Right renal cortex interstitium (tissue), 3 donors: ENCODE results near the gene ARCN1. TPM values are rescaled to one million over a fixed set of nuclear protein-coding genes. Genes with fewer than 3 reads are reported as not detected.
"Not testable (repeated sequence)": the region's sequence is repeated elsewhere in the genome, so short reads cannot be mapped to it uniquely, and the experiment has no call there.

ENCODE experiments used
- DNase-seq, 3 donors: peaks; one replicate each; pipeline ENCODE4 v3.0.0-alpha.2; 2013; ENCODE audit warnings: low read depth in 3 of 3, low spot score in 2 of 3
- polyA plus RNA-seq, 3 donors: library from polyadenylated mRNA; unstranded; fragments of 120-200 nt; gene quantifications; one replicate each; pipeline ENCODE4 v1.2.1, GENCODE V29; 2013; ENCODE audit not compliant: insufficient read length in 3 of 3

Gene ARCN1
- polyA plus RNA-seq, 3 donors = 200 to 209 (median 201) TPM

DNA sequence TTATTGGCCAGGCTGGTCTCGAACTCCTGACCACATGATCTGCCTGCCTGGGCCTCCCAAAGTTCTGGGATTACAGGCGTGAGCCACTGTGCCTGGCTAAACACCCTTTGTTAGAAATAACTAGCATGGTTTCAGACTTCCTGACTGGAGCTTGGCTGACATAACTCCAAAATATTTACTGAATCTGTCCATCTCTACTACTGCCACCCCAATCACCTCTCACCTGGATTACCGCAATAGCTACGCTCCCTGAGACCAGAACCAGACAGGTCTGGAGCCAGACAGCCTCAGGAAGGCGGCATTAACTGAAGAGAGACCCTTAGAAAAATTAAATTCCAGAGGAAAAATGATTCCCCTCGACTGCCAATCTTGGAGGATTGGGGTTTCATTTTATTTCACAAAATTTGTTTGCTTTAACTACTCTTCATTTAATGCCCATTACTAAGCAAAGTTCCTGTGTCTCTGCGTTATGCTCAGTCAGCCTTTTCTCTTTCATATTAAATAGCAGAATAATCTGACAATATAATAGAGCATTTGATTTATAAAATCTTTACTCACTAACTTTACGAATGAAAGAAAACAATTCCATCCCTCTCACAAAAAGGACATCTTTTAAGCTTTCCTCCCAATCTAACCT lies 28.1 kb upstream of the ARCN1 start:
- no peak for DNase-seq

DNA sequence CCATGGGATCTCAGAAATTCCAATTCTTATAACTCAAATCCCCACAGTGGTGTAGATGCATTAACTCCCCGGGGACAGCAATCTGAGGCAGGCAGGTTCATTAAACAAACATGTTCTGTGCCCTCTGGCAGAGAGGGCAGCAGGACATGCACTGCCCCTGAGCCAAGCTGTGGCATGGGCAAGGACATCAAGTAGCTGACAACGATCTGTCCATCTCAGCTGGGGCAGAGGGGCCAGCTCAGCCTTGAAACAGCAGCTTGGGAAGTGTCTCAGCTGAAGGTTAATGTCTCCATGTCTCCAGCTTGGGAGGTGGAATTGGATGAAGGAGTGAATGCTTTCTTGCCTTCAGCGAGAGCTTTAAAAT lies 27.6 kb upstream of the ARCN1 start:
- DNase-seq = no peak

DNA sequence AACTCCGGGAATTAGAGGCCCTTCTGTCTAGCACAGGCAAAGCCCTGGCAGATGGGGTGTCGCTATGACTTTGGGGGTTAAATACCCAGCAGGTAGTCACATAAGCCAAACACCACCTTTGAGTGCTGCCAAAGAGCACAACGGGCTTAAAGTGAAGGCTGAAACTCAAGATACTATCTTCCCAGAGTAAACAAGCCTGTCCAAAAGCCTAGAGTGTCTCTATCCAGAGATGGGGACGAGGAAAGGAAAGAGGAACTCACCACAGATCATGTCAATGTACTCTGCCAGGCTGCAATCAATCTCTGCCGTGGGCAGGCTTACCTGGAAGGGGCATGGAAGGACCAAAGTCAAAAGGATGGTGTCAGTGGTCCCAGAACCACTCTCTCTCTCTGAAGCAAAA lies 26.7 kb upstream of the ARCN1 start:
- DNase-seq = no peak

DNA sequence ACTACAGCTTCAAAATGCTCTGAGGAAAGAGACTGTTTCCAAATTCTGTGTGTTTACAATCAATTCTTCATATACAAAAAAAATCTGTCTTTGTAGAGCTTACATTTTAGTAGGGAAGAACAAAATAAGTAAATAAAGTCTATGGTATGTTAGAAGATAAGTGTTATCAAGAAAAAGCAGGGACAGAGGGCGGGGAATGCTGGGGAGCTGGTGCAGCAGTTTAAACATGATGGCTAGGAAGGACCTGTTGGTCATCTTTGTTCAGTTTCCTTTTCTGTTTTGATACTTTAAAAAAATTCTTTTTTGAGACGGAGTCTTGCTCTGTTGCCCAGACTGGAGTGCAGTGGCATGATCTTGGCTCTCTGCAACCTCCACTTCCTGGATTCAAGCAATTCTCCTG lies 25.1 kb upstream of the ARCN1 start:
- no peak for DNase-seq

DNA sequence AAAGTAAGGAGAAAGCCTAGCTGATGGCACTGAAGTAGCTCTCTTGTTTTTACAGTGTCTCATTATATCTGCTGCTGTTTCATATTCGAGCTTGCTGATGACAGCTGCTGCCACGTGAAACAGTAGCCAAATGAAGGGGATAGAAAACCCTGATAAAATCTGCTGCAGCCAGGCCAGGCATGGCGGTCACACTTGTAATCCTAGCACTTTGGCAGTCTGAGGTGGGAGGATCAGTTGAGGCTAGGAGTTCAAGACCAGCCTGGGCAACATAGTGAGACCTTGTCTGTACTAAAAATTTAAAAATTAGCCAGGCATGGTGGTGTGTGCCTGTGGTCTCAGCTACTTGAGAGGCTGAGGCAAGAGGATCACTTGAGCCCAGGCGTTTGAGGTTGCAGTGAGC lies 19.9 kb upstream of the ARCN1 start:
- DNase-seq = no peak

- DNase-seq = no peak
Observed at GRCh38 chr11:118560806-118561205, 11.4 kb upstream of the ARCN1 start.

GRCh38 chr11:118565051-118565450 lies 7.2 kb upstream of the ARCN1 start:
- DNase-seq = no peak

- no peak for DNase-seq
Observed at GRCh38 chr11:118569670-118570069, 2.5 kb upstream of the ARCN1 start.

DNA sequence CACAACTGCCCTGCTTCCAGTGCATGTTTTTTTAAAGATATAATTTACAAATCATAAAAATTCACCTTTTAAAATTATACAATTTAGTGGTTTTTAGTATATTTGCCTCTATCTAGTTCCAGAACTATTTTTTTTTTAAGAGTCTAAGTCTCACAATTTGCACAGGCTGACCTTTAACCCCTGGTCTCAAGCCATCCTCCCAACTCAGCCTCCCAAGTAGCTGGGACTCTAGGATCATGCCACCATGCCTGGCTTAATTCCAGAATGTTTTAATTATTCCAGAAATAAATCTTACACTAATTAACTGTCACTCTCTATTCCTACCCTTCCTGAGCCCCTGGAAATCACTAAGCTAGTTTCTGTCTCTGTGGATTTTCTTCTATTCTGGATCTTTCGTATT lies 1.4 kb upstream of the ARCN1 start:
- no peak for DNase-seq

GRCh38 chr11:118571701-118572060 lies 528 bp upstream of the ARCN1 start:
- not testable (repeated sequence) for DNase-seq

DNA sequence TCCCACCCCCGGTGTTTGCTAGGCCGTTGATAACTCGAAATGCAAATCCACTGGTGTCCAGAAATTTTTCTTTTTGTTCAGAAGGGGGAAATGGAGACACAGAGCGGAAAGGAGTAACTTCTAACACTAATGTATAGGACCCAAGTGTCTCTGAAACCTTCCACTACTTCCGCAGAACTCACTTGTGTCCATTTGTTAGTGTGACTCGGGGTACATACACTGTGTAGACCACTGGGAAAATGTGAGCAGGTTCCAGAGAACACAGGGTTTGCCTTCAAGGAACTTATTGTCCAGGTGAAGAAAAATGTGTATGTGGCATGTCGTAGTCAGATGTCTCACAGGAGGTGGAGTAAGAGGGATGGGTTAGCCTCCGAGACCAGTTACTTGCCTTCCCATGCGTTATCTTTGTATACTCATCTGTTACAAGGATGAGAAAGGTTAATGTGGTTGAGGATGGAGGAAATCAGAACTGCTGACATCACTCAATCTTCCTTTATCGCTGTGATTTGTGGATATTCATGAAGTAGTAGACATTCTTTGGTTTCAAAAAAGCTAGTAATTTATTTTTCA lies 857 bp downstream of the ARCN1 start:
- DNase-seq = peak; percentile 21 to 47 (median 27)

DNA sequence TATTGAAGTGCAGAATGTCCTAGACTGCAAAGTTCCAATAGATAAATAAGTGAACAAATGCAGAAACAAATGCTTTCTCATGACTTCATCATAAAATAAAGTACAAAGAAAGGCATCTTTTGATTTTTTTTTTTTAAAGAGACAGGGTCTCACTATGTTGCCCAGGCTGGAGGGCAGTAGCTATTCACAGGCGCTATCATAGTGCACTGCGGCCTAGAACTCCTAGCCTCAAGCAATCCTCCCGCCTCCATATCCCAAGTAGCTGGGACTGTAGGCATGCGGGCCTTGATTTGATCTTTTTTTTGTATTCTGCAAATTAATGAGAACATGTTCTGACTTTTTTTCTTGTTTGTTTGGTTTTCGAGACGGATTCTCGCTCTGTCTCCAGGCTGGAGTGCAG lies 2.4 kb downstream of the ARCN1 start:
- no peak for DNase-seq

DNA sequence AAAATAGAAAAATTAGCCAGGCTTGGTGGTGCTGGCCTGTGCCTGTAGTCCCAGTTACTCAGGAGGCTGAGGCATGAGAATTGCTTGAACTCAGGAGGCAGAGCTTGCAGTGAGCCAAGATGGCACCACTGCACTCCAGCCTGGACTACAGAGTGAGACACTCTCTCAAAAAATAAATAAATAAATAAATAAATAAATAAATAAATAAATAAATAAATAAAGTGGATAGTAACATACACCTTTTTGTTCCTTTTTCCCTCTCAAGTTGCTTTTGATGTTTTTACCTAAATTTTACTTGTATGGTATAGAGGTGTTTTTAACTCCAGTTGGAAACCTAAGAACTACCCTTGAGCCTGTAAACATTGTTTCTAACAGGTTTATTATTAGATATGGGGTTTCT lies 5.8 kb downstream of the ARCN1 start:
- DNase-seq = not testable (repeated sequence)

GRCh38 chr11:118581057-118581456 lies 8.8 kb downstream of the ARCN1 start:
- DNase-seq = no peak

DNA sequence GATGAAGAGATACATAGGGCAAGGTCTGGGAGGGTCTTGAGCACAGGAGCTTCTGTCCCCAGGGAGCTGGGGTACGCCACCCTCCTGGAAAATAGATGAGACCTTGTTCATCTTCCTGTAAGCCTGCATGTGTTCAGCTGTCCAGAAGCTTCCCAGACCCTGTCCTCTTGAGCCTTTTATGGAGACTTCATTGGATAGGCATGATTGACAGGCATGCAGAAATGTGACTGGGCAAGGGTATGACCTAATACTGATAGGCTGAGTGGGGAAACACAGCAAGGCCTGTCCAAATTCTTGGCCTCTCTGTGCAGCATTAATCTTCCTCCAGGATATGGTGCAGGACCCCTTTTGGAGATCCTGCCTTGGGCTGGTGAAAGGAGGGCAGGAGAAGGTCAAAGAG lies 15.7 kb downstream of the ARCN1 start:
- no peak for DNase-seq

GRCh38 chr11:118592616-118593367 lies 20.6 kb downstream of the ARCN1 start:
- DNase-seq = no peak

- DNase-seq = not testable (repeated sequence)
Observed at GRCh38 chr11:118594984-118595383, 22.8 kb downstream of the ARCN1 start.

DNA sequence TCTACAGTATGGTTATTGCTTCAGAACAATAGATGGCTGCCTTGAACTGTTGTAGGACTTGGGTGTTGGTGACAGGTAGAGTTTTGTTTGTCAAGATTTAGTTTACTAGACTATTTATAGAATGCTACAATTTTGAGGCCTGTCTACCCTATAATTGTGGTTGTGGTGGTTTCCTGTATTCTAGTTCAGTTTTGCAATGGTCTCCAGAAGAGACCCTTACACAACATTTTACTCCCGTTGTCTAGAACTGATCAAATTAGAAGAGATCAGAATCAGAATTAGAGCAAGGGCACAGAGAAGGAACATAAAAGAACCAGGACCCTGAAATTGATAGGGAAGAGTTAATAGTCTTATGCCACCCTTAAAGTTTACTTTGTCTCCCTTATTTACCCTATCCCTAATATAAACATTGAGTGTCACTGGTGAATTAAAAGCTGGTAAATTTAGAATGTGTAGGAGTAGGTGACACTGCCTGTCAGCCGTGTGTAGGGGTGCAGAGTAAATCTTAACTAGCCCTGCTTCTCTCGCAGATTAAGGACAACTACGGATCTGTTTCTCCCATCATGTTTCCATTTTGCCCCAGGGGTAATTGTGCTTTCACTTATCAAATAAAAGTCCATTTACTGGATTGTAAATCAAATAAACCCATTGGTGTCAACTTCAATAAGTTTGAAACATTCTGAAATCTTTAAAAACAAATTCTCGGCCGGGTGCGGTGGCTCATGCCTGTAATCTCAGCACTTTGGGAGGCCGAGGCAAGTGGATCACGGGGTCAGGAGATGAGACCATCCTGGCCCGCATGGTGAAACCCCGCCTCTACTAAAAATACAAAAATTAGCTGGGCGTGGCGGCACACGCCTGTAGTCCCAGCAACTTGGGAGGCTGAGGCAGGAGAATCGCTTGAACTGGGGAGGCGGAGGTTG lies 24.3 kb downstream of the ARCN1 start:
- no peak for DNase-seq

DNA sequence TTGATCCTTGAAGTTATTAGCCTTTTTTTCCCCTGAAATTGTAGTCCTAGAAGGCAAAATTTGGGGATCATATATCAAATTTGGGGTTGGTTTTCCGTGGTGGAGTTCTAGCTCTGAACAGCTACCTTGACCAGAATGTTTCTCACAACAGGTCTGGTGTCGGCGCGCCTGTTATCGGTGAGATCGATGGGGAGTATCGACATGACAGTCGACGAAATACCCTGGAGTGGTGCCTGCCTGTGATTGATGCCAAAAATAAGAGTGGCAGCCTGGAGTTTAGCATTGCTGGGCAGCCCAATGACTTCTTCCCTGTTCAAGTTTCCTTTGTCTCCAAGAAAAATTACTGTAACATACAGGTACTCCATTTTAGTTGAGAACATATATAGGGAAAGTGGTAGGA lies 25.3 kb downstream of the ARCN1 start:
- no peak for DNase-seq

DNA sequence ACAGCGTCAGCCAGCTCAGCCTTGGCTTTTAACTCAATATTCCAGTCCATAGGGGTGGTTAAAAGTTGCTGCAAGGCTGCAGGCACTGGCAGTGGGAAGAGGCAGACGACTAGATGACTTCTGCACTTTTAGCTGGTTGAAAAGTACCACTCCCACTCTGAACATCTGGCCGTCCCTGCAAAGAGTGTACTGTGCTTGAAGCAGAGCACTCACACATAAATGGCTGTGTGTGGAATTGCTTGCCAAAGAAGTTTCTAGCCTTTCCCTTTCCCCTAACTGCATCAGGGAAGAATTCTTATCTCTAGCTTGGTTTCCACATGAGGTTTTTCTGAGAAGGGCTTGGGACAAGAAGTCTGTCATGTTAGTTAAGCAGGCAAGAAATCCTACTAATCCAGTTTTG lies 30.1 kb downstream of the ARCN1 start:
- no peak for DNase-seq

- not testable (repeated sequence) for DNase-seq
Observed at GRCh38 chr11:118603709-118604108, 31.5 kb downstream of the ARCN1 start.
